ENCODE measurements around the gene SLC45A3.

DNA sequence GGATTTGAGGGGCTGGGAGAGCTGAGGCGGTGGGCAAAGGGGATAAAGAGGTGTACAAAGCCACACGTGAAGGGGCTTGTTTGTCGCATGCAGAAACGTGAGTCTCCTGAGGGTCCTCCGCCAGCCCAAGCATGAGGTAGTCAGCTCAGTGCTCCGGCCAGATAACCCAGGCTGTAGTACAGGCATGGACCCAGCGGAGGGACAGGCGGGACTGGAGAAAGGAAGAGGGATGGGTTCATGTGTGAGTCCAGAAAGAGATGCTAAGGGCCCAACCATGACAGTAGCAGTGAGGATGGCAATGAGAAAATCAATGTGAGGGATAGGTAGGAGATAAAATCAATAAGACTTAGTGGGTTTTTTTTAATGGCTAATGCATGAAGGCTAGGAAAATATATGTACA, 34.8 kb downstream of the SLC45A3 start:
- TF ChIP-seq, protein P1, sequence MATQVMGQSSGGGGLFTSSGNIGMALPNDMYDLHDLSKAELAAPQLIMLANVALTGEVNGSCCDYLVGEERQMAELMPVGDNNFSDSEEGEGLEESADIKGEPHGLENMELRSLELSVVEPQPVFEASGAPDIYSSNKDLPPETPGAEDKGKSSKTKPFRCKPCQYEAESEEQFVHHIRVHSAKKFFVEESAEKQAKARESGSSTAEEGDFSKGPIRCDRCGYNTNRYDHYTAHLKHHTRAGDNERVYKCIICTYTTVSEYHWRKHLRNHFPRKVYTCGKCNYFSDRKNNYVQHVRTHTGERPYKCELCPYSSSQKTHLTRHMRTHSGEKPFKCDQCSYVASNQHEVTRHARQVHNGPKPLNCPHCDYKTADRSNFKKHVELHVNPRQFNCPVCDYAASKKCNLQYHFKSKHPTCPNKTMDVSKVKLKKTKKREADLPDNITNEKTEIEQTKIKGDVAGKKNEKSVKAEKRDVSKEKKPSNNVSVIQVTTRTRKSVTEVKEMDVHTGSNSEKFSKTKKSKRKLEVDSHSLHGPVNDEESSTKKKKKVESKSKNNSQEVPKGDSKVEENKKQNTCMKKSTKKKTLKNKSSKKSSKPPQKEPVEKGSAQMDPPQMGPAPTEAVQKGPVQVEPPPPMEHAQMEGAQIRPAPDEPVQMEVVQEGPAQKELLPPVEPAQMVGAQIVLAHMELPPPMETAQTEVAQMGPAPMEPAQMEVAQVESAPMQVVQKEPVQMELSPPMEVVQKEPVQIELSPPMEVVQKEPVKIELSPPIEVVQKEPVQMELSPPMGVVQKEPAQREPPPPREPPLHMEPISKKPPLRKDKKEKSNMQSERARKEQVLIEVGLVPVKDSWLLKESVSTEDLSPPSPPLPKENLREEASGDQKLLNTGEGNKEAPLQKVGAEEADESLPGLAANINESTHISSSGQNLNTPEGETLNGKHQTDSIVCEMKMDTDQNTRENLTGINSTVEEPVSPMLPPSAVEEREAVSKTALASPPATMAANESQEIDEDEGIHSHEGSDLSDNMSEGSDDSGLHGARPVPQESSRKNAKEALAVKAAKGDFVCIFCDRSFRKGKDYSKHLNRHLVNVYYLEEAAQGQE (IDR thresholded peaks at IDR 0.05; ENCODE audit: insufficient replicate concordance, low read depth) = no peak
- TF ChIP-seq, protein P2, sequence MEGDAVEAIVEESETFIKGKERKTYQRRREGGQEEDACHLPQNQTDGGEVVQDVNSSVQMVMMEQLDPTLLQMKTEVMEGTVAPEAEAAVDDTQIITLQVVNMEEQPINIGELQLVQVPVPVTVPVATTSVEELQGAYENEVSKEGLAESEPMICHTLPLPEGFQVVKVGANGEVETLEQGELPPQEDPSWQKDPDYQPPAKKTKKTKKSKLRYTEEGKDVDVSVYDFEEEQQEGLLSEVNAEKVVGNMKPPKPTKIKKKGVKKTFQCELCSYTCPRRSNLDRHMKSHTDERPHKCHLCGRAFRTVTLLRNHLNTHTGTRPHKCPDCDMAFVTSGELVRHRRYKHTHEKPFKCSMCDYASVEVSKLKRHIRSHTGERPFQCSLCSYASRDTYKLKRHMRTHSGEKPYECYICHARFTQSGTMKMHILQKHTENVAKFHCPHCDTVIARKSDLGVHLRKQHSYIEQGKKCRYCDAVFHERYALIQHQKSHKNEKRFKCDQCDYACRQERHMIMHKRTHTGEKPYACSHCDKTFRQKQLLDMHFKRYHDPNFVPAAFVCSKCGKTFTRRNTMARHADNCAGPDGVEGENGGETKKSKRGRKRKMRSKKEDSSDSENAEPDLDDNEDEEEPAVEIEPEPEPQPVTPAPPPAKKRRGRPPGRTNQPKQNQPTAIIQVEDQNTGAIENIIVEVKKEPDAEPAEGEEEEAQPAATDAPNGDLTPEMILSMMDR (IDR thresholded peaks at IDR 0.05; ENCODE audit: insufficient read depth, low read length) = no peak
- TF ChIP-seq POLR2AphosphoS5 (IDR thresholded peaks at IDR 0.05; ENCODE audit: low read depth) (no peak), GABPA (IDR thresholded peaks at IDR 0.05; ENCODE audit: low read depth) (no peak), SPI1 (IDR thresholded peaks at IDR 0.05; ENCODE audit: borderline replicate concordance, low read depth) (no peak)
